Pons (tissue), 1 donor: Measurements from ENCODE around the gene MTCL3.

Experiments used
- DNase-seq: peaks from one replicate; pipeline ENCODE4 v3.0.0-alpha.2; 2016; ENCODE audit warnings: low spot score

The MTCL3 gene

DNA sequence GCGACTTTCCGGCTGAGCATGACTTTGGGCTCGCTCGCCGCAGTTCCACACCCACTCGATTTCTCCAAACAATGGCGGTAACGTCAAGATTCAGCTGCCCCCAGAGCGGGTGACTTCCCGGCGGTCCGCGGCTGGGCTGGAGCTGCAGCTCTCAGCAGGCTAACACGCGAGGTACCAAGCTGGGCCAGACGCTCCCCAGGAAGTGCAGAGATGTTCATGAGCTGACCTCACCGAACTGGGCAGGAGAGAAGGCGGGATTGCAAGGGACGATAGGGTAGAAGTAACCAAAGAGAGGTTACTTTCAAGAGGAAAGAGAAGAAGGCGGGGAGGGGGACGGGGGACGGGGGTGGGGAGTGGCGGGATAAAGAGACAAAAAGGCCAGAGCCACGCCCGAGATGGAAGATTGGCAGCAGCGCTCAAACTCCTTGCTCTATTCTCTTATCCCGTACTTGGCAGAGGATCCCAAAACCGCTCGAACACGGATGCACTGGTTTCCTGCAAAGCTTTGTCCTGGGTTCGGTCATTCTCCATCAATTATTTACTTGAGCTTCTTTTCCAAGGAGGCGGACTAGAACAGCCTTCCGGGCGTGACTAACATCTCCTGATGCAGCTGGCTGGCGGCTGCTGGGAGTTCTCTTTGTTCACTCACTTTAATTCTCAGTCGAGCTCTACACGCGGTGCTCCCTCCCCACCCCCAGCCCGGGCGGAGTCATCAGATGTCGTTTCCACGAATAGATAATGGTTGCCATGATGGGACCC, at the start of gene MTCL3:
Gene MTCL3 (minus strand): TSS at position 626 of the 759 bp plus-strand sequence.
- peak; percentile 51 for DNase-seq

DNA sequence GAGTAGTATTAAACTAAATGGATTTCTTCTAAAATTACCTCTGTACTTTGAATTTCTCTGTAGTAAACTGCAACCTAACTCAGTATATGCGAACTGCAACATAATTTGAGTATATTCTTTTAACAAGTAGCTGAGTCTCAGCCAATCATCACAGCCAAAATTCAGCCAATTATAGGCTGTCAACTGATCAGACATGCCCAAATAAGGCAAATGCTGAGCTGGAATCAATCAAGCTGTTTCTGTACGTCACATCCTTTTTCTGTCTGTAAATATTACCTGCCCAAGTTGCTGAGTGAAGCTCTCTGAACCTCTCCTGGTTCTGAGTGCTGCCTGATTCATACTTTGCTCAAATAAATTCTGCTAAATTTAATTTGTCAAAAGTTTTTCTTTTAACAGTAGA, 48.3 kb upstream of the MTCL3 start:
- no peak for DNase-seq

DNA sequence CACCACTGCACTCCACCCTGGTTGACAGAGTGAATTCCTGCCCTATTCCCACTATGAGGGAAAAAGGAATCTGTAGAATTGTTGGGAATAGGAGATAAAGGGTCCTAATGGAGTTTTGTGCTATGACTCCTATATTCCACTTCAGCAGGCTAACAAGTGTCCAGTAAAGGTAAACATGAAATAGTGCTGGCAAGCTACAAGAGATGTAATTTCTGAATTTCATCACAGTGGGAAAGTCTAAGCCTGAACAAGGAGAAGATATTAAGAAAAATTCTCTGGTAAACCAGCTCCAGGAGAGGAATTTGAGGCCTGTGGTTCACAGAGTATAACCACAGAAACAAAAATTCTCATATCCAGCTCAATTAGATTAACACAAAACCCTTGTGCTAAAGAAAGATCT, 47.5 kb upstream of the MTCL3 start:
- DNase-seq, result no peak

DNA sequence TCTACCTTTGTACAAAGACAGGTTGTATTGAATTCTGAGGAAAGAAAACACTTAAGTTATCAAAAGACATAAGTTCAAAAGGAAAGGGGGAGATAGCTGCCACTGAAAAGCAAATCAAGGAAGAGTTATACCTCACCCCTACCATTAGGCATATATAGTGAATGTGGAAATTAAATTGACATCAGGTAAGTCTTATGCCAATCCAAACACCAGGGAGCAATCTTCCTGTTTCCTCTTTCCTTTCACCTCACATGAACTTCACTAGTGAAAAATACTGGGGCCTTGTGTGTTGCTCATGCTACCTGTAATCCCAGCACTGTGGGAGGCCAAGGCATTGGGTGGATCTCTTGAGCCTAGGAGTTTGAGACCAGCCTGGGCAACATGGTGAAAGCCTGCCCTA, 47.0 kb upstream of the MTCL3 start:
- no peak for DNase-seq

DNA sequence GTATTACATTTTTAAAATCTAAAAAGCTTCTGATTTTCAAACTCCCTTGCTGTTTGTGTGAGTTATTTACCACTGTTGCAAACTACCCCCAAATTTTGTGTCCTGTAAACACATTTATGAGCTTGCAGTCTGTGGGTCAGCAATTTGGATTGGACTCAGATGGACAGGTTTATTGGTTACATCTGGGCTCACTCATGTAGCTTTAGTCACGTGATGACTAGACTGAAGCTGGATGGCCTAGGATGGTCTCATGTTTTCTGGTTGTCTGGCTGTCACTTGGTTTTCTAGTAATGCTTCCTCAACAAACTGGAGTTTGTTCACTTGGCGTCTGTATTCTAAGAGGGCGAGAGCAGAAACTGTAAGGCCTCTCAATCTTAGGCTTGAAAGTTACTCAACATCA, 45.6 kb upstream of the MTCL3 start:
- DNase-seq, result no peak

DNA sequence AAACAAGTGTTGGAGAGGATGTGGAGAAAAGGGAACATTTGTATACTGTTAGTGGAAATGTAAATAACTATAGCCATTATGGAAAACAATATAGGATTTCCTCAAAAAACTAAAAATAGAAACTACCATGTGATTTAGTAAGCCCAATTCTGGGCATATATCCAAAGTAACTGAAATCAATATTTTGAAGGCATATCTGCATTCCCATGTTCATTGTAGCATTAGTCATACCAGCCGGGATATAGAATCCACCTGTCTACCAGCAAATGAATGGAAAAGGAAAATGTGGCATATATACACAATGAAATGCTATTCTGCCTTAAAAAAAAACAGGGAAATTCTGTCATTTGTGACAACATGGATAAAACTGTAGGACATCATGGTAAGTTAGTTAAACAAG, 42.5 kb upstream of the MTCL3 start:
- DNase-seq, result no peak

DNA sequence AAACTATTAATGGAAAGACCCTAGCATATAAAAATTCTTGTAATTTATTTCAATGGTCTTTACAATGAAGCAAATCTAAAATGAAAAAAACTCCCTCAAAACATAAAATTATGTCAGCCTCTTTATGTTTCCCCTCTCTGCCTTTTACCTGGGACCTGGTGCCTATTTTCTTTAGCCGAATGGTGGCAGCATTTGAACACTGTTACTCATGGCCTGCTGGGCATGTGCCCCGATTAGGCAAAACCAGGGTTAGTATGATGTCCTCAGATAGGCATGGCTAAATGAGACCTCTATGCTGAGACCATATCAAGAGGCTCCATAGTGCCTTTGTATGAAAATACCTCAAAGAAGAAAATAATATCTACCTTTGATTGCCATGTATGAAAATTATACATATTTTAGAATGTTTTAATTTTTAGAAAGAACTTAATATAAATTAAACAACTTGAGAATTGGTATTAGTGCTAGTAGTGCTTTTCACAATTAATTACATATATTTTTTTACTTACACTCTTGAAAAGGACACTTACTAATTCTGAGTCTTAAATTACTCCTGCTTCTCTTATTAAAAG, 35.4 kb upstream of the MTCL3 start:
- peak; percentile 21 for DNase-seq

DNA sequence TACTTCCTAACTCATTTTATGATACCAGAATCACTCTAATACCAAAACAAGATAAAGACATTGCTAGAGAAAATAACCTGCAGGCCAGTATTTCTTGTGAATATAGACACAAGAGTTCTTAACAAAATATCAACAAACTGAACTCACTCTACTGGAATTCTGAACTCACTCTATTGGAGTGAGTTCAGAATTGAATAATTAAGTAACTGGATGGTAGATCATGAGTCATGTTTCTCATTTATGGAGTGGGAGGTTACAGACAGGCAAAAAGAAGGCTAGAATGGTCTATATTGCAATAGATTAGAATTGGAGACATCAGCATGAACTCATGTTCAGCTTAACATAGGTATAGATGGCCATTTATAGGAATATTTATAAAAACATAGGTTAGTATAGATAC, 31.3 kb upstream of the MTCL3 start:
- no peak for DNase-seq

DNA sequence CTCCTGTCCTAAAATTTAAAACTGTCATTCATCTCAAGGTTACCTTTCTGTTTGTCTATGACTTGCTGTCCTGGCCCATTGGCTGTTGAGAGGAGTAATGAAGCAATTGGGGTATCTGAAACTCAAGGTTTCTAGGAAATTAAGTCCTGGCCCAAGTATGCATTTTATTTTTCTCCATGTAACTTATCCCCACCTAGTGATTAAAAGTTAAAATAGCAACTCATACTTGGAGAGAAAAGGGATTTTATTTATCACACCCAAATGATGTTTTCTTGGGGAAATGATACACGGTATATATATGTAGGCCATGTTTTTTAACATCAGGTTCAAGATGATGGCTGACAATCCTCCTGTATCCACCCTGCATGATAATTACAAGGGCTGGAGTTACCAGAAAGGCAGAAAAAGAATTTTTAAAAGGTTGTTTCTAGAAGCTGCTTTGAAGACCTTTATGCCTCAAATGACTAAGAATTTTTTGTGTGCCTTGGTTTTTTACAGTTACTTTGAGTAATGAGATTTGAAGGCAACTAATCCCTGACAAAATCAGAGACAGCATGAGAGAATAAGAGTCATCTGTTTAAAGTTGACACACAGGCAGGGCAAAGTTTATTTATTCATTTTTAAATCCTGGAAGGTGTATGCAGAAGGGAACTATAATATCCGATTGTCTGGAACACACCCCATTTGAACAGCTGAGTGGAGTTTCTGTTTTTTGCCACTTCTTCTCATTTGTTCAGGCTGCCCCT, 28.9 kb upstream of the MTCL3 start:
- peak; percentile 14 for DNase-seq

DNA sequence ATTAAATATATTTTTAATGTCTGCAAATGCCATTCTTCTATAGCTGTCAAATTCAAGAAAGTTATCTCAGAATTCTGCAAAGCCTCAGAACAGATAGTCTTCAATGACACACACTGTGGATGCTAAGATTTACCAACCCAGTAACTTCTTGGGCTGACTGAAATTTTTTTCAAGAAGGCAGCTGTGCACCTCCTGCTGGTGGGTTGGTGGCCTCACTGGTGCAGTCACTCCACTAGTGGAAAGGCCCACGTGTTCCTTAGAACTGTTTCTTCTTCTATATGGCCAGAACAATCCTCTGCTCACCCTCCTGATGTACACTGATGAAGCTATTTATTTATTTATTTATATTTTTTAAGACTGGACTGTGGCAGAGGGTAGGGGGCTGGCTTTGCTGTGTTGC, 28.1 kb upstream of the MTCL3 start:
- DNase-seq, result no peak

DNA sequence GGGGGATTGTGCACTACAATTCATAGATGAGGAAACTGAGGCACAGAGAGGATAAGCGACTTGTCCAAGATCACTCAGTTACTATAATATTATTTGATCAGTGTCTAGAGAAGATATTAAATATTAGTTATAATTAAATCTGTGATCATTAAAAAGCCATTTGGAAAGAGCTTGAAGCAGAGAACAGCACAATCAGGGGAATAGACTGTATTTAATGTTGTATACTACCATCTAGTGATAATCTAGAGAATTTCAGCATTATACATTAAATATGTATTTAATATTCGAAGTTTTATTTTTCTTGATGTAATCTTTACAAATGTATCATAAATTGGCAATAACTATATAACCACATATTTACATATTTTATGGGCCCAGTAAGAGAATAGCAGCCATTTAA, 20.1 kb upstream of the MTCL3 start:
- peak; percentile 40 for DNase-seq

DNA sequence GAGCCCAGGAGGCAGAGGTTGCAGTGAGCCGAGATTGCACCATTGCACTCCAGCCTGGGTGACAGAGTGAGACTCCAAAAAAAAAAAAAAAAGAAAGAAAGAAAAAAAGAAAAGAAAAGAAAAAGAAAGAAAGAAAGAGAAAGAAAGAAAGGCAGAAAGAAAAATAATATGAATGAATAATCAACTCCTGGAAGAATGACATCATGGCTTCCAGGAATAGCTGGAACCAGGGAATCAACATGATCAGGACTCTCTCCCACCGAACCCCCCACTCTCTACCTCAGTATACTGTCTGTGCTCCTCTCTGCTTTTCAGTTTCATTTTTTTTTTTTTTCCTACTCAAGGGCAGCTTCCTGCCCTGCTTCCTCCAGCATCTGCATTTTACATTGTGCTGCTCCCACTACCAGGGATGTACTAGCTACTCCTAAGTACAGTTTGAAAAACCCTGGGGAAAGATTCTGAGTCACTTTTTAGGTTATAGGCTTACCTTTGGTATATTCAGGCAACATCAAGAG, 19.7 kb upstream of the MTCL3 start:
- no peak for DNase-seq

DNA sequence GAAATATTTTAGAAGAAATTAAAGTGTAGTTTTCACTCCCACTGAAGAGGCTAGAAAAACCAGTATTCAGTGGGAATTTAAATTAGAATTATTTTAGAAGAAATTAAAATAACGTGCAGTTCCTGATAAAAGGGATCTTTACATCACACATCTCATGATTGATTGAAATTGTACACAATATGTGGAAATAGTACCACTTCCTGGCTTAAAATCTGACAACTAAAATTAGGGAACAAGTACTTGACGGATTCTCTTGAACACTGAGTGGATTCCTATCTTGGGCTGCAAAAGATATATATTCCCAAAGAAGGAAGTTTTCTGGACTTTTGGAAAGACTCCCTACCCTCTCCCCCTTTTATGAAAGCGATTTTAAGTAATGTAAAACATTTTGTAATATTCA, 14.6 kb upstream of the MTCL3 start:
- no peak for DNase-seq

DNA sequence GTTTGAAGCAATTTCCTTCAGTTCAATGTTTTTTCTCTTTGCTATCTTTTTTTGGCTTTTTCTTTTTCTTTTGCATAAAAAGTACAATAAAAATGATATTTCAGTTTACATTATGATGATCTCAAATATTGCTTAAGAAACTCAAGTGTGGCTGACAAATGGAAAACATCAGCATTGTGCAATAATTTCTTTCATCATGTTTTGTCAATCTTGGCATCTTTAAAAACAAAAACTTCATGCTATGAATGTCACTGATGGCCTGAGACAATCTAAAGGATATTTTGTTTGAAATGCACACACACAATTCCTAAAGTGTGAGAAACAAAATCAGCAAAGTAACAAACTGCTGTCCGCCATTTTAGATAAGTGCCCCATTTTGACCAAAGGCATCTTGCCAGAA, 13.9 kb upstream of the MTCL3 start:
- no peak for DNase-seq

DNA sequence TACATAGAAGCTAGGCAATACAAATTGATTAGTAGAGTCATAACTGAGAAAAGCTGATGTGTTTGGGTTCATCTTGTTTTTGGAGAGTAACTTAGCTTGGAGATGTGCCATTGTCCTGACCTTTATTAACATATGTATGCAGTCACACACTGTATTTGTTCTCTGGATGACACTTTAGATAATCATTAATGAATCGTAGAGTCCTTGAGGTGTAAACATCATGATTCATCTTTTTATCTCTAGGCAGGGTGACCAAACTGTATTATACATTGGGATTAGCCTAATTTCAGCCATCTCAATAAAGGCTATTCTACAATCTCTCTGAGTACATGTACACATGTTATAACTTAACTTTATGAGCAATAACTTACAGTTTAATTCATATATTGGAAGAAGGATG, 3.6 kb upstream of the MTCL3 start:
- no peak for DNase-seq

DNA sequence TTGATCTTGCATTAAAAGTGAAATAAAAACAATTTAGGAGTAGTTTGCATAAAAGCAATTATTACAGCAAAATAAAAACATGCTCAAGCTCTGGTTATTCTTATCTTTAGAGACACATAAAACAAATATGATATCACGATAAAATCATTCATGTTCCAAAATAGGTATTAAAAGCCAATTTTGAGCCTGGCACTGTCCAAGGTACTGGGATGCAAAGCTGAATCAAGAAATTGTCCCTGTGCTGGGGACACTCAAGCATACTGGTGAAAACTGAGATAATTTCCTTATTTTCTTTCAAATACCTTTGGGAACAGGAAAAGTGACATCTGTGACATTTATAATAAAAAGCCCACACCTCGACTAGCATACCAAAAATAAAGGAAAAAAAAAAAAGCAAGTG, 931 bp upstream of the MTCL3 start:
- no peak for DNase-seq

DNA sequence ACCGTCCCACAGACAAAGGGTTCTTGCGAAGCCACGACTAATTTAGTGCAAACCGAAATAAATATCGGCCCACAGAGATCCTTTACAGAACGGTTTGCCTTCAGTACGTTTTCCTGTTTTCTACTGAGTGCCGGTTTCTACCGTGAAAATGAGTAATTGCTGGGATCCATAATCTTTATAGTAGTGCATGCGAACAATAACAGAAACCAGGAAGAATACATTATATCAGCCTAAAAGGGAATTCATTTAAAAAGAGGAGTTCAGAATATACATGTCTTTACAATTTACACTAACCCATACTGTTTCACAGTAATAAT, 292 bp upstream of the MTCL3 start:
- DNase-seq, result no peak

DNA sequence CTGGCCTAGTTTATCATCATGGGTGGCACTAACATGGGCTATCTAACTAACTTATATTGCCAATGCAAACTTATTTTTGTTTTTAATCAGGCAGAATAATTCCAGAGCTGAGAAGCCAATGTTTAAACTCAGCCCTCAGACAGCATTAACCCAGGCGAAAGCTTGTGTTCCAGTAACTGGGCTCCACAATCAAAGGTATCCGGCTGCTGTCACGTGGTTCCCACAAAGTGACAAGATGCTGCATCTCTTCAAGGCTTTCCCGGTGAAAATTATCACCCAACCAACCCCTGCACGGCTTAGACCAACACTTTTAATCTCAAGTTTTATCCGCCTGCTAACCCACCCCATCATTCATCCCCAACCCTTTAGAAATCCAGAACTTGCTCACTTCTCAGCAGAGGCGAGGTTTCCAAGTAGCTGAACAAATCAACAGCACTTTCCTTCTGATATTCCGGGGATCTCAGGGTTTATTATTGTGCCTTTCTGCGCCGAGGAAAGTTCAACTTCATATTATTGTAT, 885 bp downstream of the MTCL3 start:
- DNase-seq, result peak; percentile 46

DNA sequence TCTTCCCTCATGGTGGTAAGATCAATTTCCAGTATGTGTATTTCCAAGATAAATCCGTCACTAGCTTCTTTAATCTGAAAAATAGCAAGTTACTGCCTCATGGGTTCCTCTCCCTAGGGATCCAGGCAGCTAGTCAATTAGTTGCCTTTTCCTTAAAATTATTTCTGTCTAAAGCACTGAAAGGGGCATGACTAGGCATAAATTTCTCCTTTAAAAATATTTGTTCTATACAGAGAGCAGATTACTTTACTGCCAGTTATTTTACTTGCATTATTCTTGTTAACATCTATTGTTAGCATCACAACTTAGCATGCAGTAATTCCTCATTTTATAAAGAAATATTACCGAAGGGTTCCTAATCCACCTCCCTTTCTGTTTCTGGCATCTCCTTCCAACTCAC, 1.4 kb downstream of the MTCL3 start:
- DNase-seq, result no peak

DNA sequence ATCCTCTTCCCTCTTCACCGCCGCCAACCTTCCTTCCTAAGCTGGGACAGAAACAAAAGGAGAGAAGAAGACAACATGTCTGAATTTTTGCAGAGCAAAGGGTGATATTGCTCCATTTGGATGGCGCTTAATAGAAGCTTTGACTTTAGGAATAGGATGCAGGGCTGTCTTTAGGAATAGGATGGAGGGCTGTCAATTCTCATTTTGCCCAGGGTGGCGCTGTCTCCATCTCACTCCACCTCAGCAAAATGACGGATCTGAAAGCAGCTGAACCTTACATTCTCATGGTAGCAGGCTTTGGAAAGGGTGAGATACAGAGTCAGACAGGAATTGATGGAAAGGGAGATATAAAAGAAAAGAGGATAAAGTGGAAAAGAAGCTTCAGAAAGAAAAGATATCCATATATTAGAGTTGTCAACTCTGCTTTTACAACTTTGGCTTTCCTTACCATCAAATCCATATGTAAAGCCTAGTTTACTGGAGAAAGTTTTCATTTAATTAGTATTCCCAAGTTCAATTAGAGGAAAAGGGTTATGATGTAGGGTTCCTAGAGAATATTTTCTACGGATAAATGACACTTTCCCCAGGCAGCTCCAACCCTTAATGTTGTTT, 2.4 kb downstream of the MTCL3 start:
- DNase-seq, result peak; percentile 88

DNA sequence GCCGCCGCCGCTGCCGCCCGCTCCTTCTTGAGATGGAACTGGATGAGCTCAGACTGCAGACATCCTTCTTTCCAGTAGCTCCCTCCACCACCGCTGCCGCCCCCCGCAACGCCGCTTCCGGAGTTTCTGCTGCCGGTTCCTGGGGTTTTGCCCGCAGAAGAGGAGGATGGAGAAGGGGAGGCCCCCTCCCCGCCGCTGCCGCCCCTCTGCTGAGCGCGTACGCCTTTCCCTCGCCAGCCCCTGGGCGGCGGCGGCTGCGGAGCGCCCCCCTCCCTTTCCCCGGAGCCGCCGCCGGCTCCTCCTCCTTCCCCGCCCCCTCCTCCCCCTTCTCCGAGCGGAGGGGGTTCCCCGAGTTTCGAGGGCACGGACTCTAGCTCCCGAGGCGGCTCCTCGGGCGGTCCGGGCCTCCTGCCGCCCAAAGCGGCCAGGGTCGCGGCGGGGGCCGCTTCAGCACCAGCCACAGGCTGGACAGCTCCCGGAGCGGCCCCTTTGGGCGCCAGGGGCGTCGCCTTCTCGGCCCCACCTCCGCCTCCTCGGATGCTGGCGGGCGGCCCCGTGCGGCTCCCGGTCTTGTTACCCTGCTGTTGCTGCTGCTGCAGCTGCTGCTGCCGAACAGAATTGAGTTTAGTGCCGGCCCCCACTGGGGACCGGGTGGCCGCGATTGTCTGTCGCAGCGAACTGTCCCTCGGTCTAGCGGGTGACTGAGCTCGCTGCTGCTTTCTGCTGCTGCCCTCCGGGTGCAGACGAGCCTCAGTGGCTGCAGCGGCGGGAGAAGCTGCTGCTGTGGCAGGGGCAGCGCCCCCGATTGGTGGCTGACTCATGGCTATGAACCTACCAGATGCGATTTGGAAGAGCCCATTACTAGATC, 3.1 kb downstream of the MTCL3 start:
- DNase-seq, result peak; percentile 80
